ENCODE results near the gene ANKRD53. TPM values are rescaled to one million over a fixed set of nuclear protein-coding genes. Genes with fewer than 3 reads are reported as not detected.

Gene ANKRD53
- total and polyA plus RNA-seq, 4 experiments from 2014 or later, result 0.20 TPM; not detected in 3

- H3K9me3 Mint-ChIP-seq, result no peaks in the 10 kb centered on the region
- no peaks in the 10 kb centered on the region for H3K36me3 Mint-ChIP-seq
- H3K9me3 ChIP-seq (ENCODE audit: control insufficient read depth in 1 of 2, low read length in 2 of 2), result no peaks in the 10 kb centered on the region
- peak overlapping the region in 1 of 7 donors; percentile 42 for H3K27ac Mint-ChIP-seq
- intact Hi-C loops (cut with micrococcal nuclease), result no loop called here
- H3K27me3 ChIP-seq (ENCODE audit: insufficient read depth, low read length), result no peaks in the 10 kb centered on the region
- POLR2A ChIA-PET (ENCODE audit: partially characterized antibody), result no interaction called here
- peaks cover 3 to 7% of the 10 kb centered on the region in 2 donors for H3K27me3 Mint-ChIP-seq
- H3K4me3 ChIP-seq (ENCODE audit: low read length in 2 of 2), result no peak overlapping the region
- H3K36me3 ChIP-seq (ENCODE audit: insufficient read depth, low read length), result no peaks in the 10 kb centered on the region
- CTCF ChIA-PET (ENCODE audit: partially characterized antibody), result interaction anchor here (6.2 kb wide), 1 partner anchor 18 kb away, joined by 75 read pairs; no protein-coding TSS in a partner anchor
- DNase-seq, result no peak
- H3K4me1 Mint-ChIP-seq, result peaks cover 3 to 11% (median 10%) of the 10 kb centered on the region in 4 donors
- no peak overlapping the region for H3K4me3 Mint-ChIP-seq
- H3K4me1 ChIP-seq (ENCODE audit: insufficient read depth, low read length), result peaks cover 15% of the 10 kb centered on the region
- no peak overlapping the region for H3K27ac ChIP-seq (ENCODE audit: low read depth, low read length)
Measured at GRCh38 chr2:71003396-71003795, 25.0 kb downstream of the ANKRD53 start.

GRCh38 chr2:71003966-71004755 is 25.7 kb downstream of the ANKRD53 start:
- Histone ChIP-seq H3K4me1 (ENCODE audit: insufficient read depth, low read length) (peaks cover 14% of the 10 kb centered on the region), H3K27ac (ENCODE audit: low read depth, low read length) (no peak overlapping the region), H3K4me3 (ENCODE audit: low read length in 2 of 2) (no peak overlapping the region), H3K27me3 (ENCODE audit: insufficient read depth, low read length) (no peaks in the 10 kb centered on the region), H3K9me3 (ENCODE audit: control insufficient read depth in 1 of 2, low read length in 2 of 2) (no peaks in the 10 kb centered on the region), H3K36me3 (ENCODE audit: insufficient read depth, low read length) (no peaks in the 10 kb centered on the region)
- Mint-ChIP-seq H3K27ac (peak overlapping the region in 1 of 7 donors; percentile 24), H3K4me3 (no peak overlapping the region), H3K4me1 (peaks cover 2 to 11% (median 10%) of the 10 kb centered on the region in 4 donors), H3K36me3 (no peaks in the 10 kb centered on the region), H3K9me3 (no peaks in the 10 kb centered on the region), H3K27me3 (peaks cover 3 to 8% of the 10 kb centered on the region in 2 donors)
- ChIA-PET CTCF (ENCODE audit: partially characterized antibody) (interaction anchor here (1.1 to 6.2 kb wide), 2 partner anchors 19 to 38 kb away, joined by 3 to 75 read pairs; no protein-coding TSS in a partner anchor), POLR2A (ENCODE audit: partially characterized antibody) (interaction anchor here (1.3 kb wide), 1 partner anchor 64 kb away, joined by 5 read pairs; the partner anchor contains the start of gene NAGK)
- intact Hi-C loops (cut with micrococcal nuclease), result no loop called here
- no peak for DNase-seq

GRCh38 chr2:71004857-71005256 is 26.4 kb downstream of the ANKRD53 start:
- DNase-seq, result no peak
- POLR2A ChIA-PET (ENCODE audit: partially characterized antibody), result interaction anchor here (1.3 kb wide), 1 partner anchor 63 kb away, joined by 5 read pairs; the partner anchor contains the start of gene NAGK
- H3K27me3 Mint-ChIP-seq, result peaks cover 5 to 12% of the 10 kb centered on the region in 2 donors
- Histone ChIP-seq H3K27ac (ENCODE audit: low read depth, low read length) (no peak overlapping the region), H3K4me1 (ENCODE audit: insufficient read depth, low read length) (peaks cover 12% of the 10 kb centered on the region), H3K27me3 (ENCODE audit: insufficient read depth, low read length) (no peaks in the 10 kb centered on the region), H3K4me3 (ENCODE audit: low read length in 2 of 2) (no peak overlapping the region), H3K36me3 (ENCODE audit: insufficient read depth, low read length) (no peaks in the 10 kb centered on the region), H3K9me3 (ENCODE audit: control insufficient read depth in 1 of 2, low read length in 2 of 2) (no peaks in the 10 kb centered on the region)
- intact Hi-C loops (cut with micrococcal nuclease), result no loop called here
- peaks cover 2 to 11% (median 9%) of the 10 kb centered on the region in 4 donors for H3K4me1 Mint-ChIP-seq
- H3K9me3 Mint-ChIP-seq, result no peaks in the 10 kb centered on the region
- no peak overlapping the region for H3K27ac Mint-ChIP-seq
- H3K4me3 Mint-ChIP-seq, result no peak overlapping the region
- no peaks in the 10 kb centered on the region for H3K36me3 Mint-ChIP-seq
- CTCF ChIA-PET (ENCODE audit: partially characterized antibody), result interaction anchor here (1.1 to 6.2 kb wide), 3 partner anchors 20 to 41 kb away, joined by 3 to 75 read pairs (median 3); no protein-coding TSS in a partner anchor

- H3K9me3 ChIP-seq (ENCODE audit: control insufficient read depth in 1 of 2, low read length in 2 of 2), result no peaks in the 10 kb centered on the region
- no peak for DNase-seq
- H3K36me3 Mint-ChIP-seq, result no peaks in the 10 kb centered on the region
- no peak overlapping the region for H3K4me3 ChIP-seq (ENCODE audit: low read length in 2 of 2)
- H3K27ac ChIP-seq (ENCODE audit: low read depth, low read length), result no peak overlapping the region
- peaks cover 10% of the 10 kb centered on the region for H3K4me1 ChIP-seq (ENCODE audit: insufficient read depth, low read length)
- H3K9me3 Mint-ChIP-seq, result no peaks in the 10 kb centered on the region
- ChIA-PET POLR2A (ENCODE audit: partially characterized antibody) (interaction anchor here (1.3 kb wide), 1 partner anchor 63 kb away, joined by 5 read pairs; the partner anchor contains the start of gene NAGK), CTCF (ENCODE audit: partially characterized antibody) (interaction anchor here (1.1 to 6.2 kb wide), 3 partner anchors 21 to 41 kb away, joined by 3 to 75 read pairs (median 3); no protein-coding TSS in a partner anchor)
- no peaks in the 10 kb centered on the region for H3K27me3 ChIP-seq (ENCODE audit: insufficient read depth, low read length)
- H3K4me3 Mint-ChIP-seq, result no peak overlapping the region
- no peaks in the 10 kb centered on the region for H3K36me3 ChIP-seq (ENCODE audit: insufficient read depth, low read length)
- peaks cover 11 to 17% of the 10 kb centered on the region in 2 donors for H3K27me3 Mint-ChIP-seq
- intact Hi-C loops (cut with micrococcal nuclease), result no loop called here
- H3K4me1 Mint-ChIP-seq, result peaks cover 2 to 9% (median 7%) of the 10 kb centered on the region in 4 donors
- peak overlapping the region in 1 of 7 donors; percentile 32 for H3K27ac Mint-ChIP-seq
Measured at GRCh38 chr2:71005271-71006202, 27.1 kb downstream of the ANKRD53 start.

- Mint-ChIP-seq H3K9me3 (no peaks in the 10 kb centered on the region), H3K4me1 (peaks cover 0 to 1% (median under 1%) of the 10 kb centered on the region in 4 donors), H3K4me3 (no peak overlapping the region), H3K27ac (no peak overlapping the region), H3K36me3 (no peaks in the 10 kb centered on the region), H3K27me3 (peaks cover 13 to 19% of the 10 kb centered on the region in 2 donors)
- no peak for DNase-seq
- Histone ChIP-seq H3K27me3 (ENCODE audit: insufficient read depth, low read length) (no peaks in the 10 kb centered on the region), H3K27ac (ENCODE audit: low read depth, low read length) (no peak overlapping the region), H3K9me3 (ENCODE audit: control insufficient read depth in 1 of 2, low read length in 2 of 2) (no peaks in the 10 kb centered on the region), H3K4me3 (ENCODE audit: low read length in 2 of 2) (no peak overlapping the region), H3K36me3 (ENCODE audit: insufficient read depth, low read length) (no peaks in the 10 kb centered on the region), H3K4me1 (ENCODE audit: insufficient read depth, low read length) (peaks cover 2% of the 10 kb centered on the region)
- ChIA-PET CTCF (ENCODE audit: partially characterized antibody) (interaction anchor here (1.3 to 1.6 kb wide), 2 partner anchors 22 to 65 kb away, joined by 4 read pairs; no protein-coding TSS in a partner anchor), POLR2A (ENCODE audit: partially characterized antibody) (no interaction called here)
- intact Hi-C loops (cut with micrococcal nuclease), result no loop called here
Measured at GRCh38 chr2:71006323-71006722, 27.9 kb downstream of the ANKRD53 start.

- CTCF ChIA-PET (ENCODE audit: partially characterized antibody), result interaction anchor here (1.3 to 1.6 kb wide), 2 partner anchors 23 to 64 kb away, joined by 4 read pairs; no protein-coding TSS in a partner anchor
- H3K4me1 ChIP-seq (ENCODE audit: insufficient read depth, low read length), result no peaks in the 10 kb centered on the region
- no peaks in the 10 kb centered on the region for H3K27me3 ChIP-seq (ENCODE audit: insufficient read depth, low read length)
- H3K27ac ChIP-seq (ENCODE audit: low read depth, low read length), result no peak overlapping the region
- POLR2A ChIA-PET (ENCODE audit: partially characterized antibody), result no interaction called here
- H3K9me3 ChIP-seq (ENCODE audit: control insufficient read depth in 1 of 2, low read length in 2 of 2), result no peaks in the 10 kb centered on the region
- Mint-ChIP-seq H3K36me3 (no peaks in the 10 kb centered on the region), H3K27me3 (peaks cover 15 to 27% of the 10 kb centered on the region in 2 donors), H3K4me3 (no peak overlapping the region), H3K9me3 (no peaks in the 10 kb centered on the region), H3K4me1 (no peaks in the 10 kb centered on the region), H3K27ac (no peak overlapping the region)
- no peak overlapping the region for H3K4me3 ChIP-seq (ENCODE audit: low read length in 2 of 2)
- DNase-seq, result no peak
- H3K36me3 ChIP-seq (ENCODE audit: insufficient read depth, low read length), result no peaks in the 10 kb centered on the region
- intact Hi-C loops (cut with micrococcal nuclease), result no loop called here
Measured at GRCh38 chr2:71006955-71007799, 28.7 kb downstream of the ANKRD53 start.
